Right forelimb (tissue), 1 donor: Measurements from ENCODE around the gene MYPOP.

Source experiments
- DNase-seq: peaks from one replicate; pipeline ENCODE4 v3.0.0-alpha.2; 2018

MYPOP gene

GRCh38 chr19:45901912-45902650 lies at the start of gene MYPOP:
MYPOP (minus strand) TSS chr19:45902613; CDS start chr19:45901773, 840 bp downstream.
- DNase-seq = no peak

GRCh38 chr19:45947926-45948325 lies 45.5 kb upstream of the MYPOP start:
- DNase-seq = no peak

GRCh38 chr19:45940515-45940805 lies 38.0 kb upstream of the MYPOP start:
- DNase-seq = no peak

- no peak for DNase-seq
Observed at GRCh38 chr19:45939792-45940514, 37.5 kb upstream of the MYPOP start.

- DNase-seq = no peak
Observed at GRCh38 chr19:45938733-45939319, 36.4 kb upstream of the MYPOP start.

GRCh38 chr19:45935267-45935666 lies 32.9 kb upstream of the MYPOP start:
- no peak for DNase-seq

- DNase-seq = no peak
Observed at GRCh38 chr19:45934551-45935230, 32.3 kb upstream of the MYPOP start.

- DNase-seq = no peak
Observed at GRCh38 chr19:45933759-45934158, 31.3 kb upstream of the MYPOP start.

- no peak for DNase-seq
Observed at GRCh38 chr19:45931055-45931454, 28.6 kb upstream of the MYPOP start.

GRCh38 chr19:45929247-45929646 lies 26.8 kb upstream of the MYPOP start:
- DNase-seq = no peak

GRCh38 chr19:45927565-45928261 lies 25.3 kb upstream of the MYPOP start:
- DNase-seq = peak; percentile 87

- DNase-seq = no peak
Observed at GRCh38 chr19:45924891-45925447, 22.6 kb upstream of the MYPOP start.

GRCh38 chr19:45922281-45922680 lies 19.9 kb upstream of the MYPOP start:
- DNase-seq = no peak

- DNase-seq = no peak
Observed at GRCh38 chr19:45920458-45920857, 18.0 kb upstream of the MYPOP start.

GRCh38 chr19:45919678-45920077 lies 17.3 kb upstream of the MYPOP start:
- DNase-seq = no peak

- DNase-seq = no peak
Observed at GRCh38 chr19:45918721-45919120, 16.3 kb upstream of the MYPOP start.

- no peak for DNase-seq
Observed at GRCh38 chr19:45917421-45918091, 15.1 kb upstream of the MYPOP start.

- no peak for DNase-seq
Observed at GRCh38 chr19:45913874-45914830, 11.7 kb upstream of the MYPOP start, which contains the start of gene NANOS2. NANOS2 (minus strand) TSS chr19:45914778; CDS start chr19:45914693, 85 bp downstream.

GRCh38 chr19:45911291-45911690 lies 8.9 kb upstream of the MYPOP start:
- DNase-seq = no peak

- DNase-seq = no peak
Observed at GRCh38 chr19:45908956-45909355, 6.5 kb upstream of the MYPOP start.

- DNase-seq = no peak
Observed at GRCh38 chr19:45906221-45906620, 3.8 kb upstream of the MYPOP start.
